ENCODE results near the gene NAPA.

- TF ChIP-seq CTCF (IDR thresholded peaks at IDR 0.05 in 4 of 5, conservative IDR thresholded peaks at IDR 0.05 in 1 of 5): no peak
- no peak for TF ChIP-seq POLR2A (IDR thresholded peaks at IDR 0.05)
Measured at GRCh38 chr19:47446534-47447469, 68.1 kb downstream of the NAPA start.
